Neural progenitor cell (in vitro differentiated cells): Measurements from ENCODE around the gene TRAF5. TPM values are rescaled to one million over a fixed set of nuclear protein-coding genes. Genes with fewer than 3 reads are reported as not detected.
"Not testable (repeated sequence)": the region's sequence is repeated elsewhere in the genome, so short reads cannot be mapped to it uniquely, and the experiment has no call there.

ENCODE experiments used
- DNase-seq: peaks from one replicate; pipeline ENCODE4 v3.0.0-alpha.2; 2016; ENCODE audit warnings: low spot score
- H2AFZ ChIP-seq: fragments of 200-600 bp; sonication (generic); replicated peaks from 2 replicates; pipeline ENCODE4 v1.6.1; 2016; ENCODE audit warnings: antibody characterized with exemption
- H3F3A ChIP-seq: fragments of 200-600 bp; sonication (generic); 2 replicates; pipeline ENCODE4 v1.6.1; 2016; ENCODE audit warnings: antibody characterized with exemption, low read depth
- H3K27ac ChIP-seq: fragments of 200-600 bp; sonication (generic); 2 replicates; pipeline ENCODE4 v1.5.1; 2016; ENCODE audit warnings: mild to moderate bottlenecking
- H3K27me3 ChIP-seq: fragments of 200-600 bp; sonication (generic); 2 replicates; pipeline ENCODE4 v1.6.1; 2016; ENCODE audit warnings: mild to moderate bottlenecking, moderate library complexity
- H3K36me3 ChIP-seq: fragments of 200-600 bp; sonication (generic); 2 replicates; pipeline ENCODE4 v1.5.1; 2016
- H3K4me1 ChIP-seq: fragments of 200-600 bp; sonication (generic); 2 replicates; pipeline ENCODE4 v1.6.1; 2016; ENCODE audit warnings: mixed run types
- H3K4me2 ChIP-seq: fragments of 200-600 bp; sonication (generic); 2 replicates; pipeline ENCODE4 v1.6.1; 2016
- H3K4me3 ChIP-seq: fragments of 200-600 bp; sonication (generic); 2 replicates; pipeline ENCODE4 v1.5.1; 2016
- H3K79me2 ChIP-seq: fragments of 200-600 bp; sonication (generic); 2 replicates; pipeline ENCODE4 v1.6.1; 2016; ENCODE audit warnings: low read depth
- H3K9ac ChIP-seq: fragments of 200-600 bp; sonication (generic); 2 replicates; pipeline ENCODE4 v1.6.1; 2016
- H3K9me3 ChIP-seq: fragments of 200-600 bp; sonication (generic); 2 replicates; pipeline ENCODE4 v1.5.1; 2016; ENCODE audit warnings: low read depth
- H4K20me1 ChIP-seq: fragments of 200-600 bp; sonication (generic); 2 replicates; pipeline ENCODE4 v1.6.1; 2016; ENCODE audit warnings: low read depth
- H3K27ac Mint-ChIP-seq: 3 replicates; pipeline ENCODE4 v1.8.0; 2021; ENCODE audit warnings: mixed read lengths
- H3K27me3 Mint-ChIP-seq: 2 replicates; pipeline ENCODE4 v1.8.0; 2022; ENCODE audit warnings: low read depth, mild to moderate bottlenecking, inconsistent platforms, moderate library complexity, mixed read lengths; ENCODE audit not compliant: insufficient read depth
- H3K36me3 Mint-ChIP-seq: 3 replicates; pipeline ENCODE4 v1.8.0; 2021; ENCODE audit warnings: mixed read lengths
- H3K4me1 Mint-ChIP-seq: 3 replicates; pipeline ENCODE4 v1.8.0; 2021; ENCODE audit warnings: mixed read lengths
- H3K4me3 Mint-ChIP-seq: 3 replicates; pipeline ENCODE4 v1.8.0; 2021; ENCODE audit warnings: mild to moderate bottlenecking, moderate library complexity, mixed read lengths
- H3K9me3 Mint-ChIP-seq: 3 replicates; pipeline ENCODE4 v1.8.0; 2020; ENCODE audit warnings: mixed read lengths
- CTCF ChIP-seq: fragments of 200-600 bp; sonication (generic); IDR thresholded peaks from 2 replicates; pipeline ENCODE4 v1.5.1; 2017; ENCODE audit warnings: antibody characterized with exemption, mild to moderate bottlenecking
- EZH2 ChIP-seq: fragments of 200-600 bp; sonication (generic); IDR thresholded peaks from 2 replicates; pipeline ENCODE4 v1.6.1; 2017; ENCODE audit warnings: antibody characterized with exemption, mild to moderate bottlenecking, moderate library complexity
- EZH2phosphoT487 ChIP-seq: fragments of 200-600 bp; sonication (generic); IDR thresholded peaks from 2 replicates; pipeline ENCODE4 v1.6.1; 2017; ENCODE audit warnings: antibody characterized with exemption
- total RNA-seq: library from RNA; depleted of rRNA; stranded (reverse); fragments of >200 nt; gene quantifications from 2 replicates; pipeline ENCODE4 v1.2.3, GENCODE V29; 2015; ENCODE audit warnings: low replicate concordance

Gene TRAF5
- total RNA-seq, 1 donor from 2014 or later, result 36.0 TPM

- Histone ChIP-seq H3K27me3 (no peaks in the 10 kb centered on the region), H3K4me3 (no peak overlapping the region), H4K20me1 (peaks cover 3% of the 10 kb centered on the region), H3K36me3 (no peaks in the 10 kb centered on the region), H3K9ac (no peak overlapping the region), H3K79me2 (no peaks in the 10 kb centered on the region), H3K4me1 (peaks cover 9% of the 10 kb centered on the region), H3F3A (peaks cover 4% of the 10 kb centered on the region), H3K9me3 (no peaks in the 10 kb centered on the region), H2AFZ (no peak overlapping the region), H3K4me2 (no peak overlapping the region), H3K27ac (no peak overlapping the region)
- TF ChIP-seq EZH2phosphoT487 (no peak), EZH2 (no peak), CTCF (no peak)
- peaks cover 11% of the 10 kb centered on the region for H3K4me1 Mint-ChIP-seq
- peaks cover 6% of the 10 kb centered on the region for H3K36me3 Mint-ChIP-seq
- no peak for DNase-seq
- H3K27me3 Mint-ChIP-seq, result peaks cover 3% of the 10 kb centered on the region
- H3K9me3 Mint-ChIP-seq, result peaks cover 18% of the 10 kb centered on the region
- H3K27ac Mint-ChIP-seq, result no peak overlapping the region
- H3K4me3 Mint-ChIP-seq, result no peak overlapping the region
These were observed 23.1 kb downstream of the TRAF5 start for GRCh38 chr1:211349741-211350140.

DNA sequence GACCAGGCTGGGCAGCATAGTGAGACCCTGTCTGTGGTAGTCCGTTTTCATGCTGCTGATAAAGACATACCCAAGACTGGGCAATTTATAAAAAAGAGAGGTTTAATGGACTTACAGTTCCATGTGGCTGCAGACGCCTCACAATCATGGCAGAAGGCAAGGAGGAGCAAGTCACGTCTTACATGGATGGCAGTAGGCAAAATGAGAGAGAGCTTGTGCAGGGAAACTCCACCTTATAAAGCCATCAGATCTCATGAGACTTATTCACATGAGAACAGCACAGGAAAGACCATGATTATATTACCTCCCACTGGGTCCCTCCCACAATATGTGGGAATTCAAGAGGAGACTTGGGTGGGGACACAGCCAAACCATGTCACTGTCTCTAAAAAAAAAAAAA lies 25.4 kb downstream of the TRAF5 start:
- H3K79me2 ChIP-seq, H3K9me3 ChIP-seq, H3K36me3 Mint-ChIP-seq, DNase-seq, H3F3A ChIP-seq, H3K27me3 Mint-ChIP-seq, H3K4me2 ChIP-seq, H3K9ac ChIP-seq, H4K20me1 ChIP-seq, H3K36me3 ChIP-seq, H3K27me3 ChIP-seq, H3K4me3 ChIP-seq, H2AFZ ChIP-seq, H3K4me1 ChIP-seq, H3K4me3 Mint-ChIP-seq, H3K27ac ChIP-seq, H3K4me1 Mint-ChIP-seq, H3K27ac Mint-ChIP-seq: not testable (repeated sequence)
- peaks cover 18% of the 10 kb centered on the region for H3K9me3 Mint-ChIP-seq

GRCh38 chr1:211352465-211352864 lies 25.8 kb downstream of the TRAF5 start:
- H3K9me3 ChIP-seq, result no peaks in the 10 kb centered on the region
- H3K27me3 ChIP-seq, result no peaks in the 10 kb centered on the region
- DNase-seq, result no peak
- Mint-ChIP-seq H3K4me3 (no peak overlapping the region), H3K36me3 (peaks cover 6% of the 10 kb centered on the region), H3K4me1 (no peaks in the 10 kb centered on the region), H3K27ac (no peak overlapping the region), H3K9me3 (peaks cover 18% of the 10 kb centered on the region), H3K27me3 (peaks cover 3% of the 10 kb centered on the region)
- H3K4me2 ChIP-seq, result no peak overlapping the region
- H3K79me2 ChIP-seq, result no peaks in the 10 kb centered on the region
- H3K4me3 ChIP-seq, result no peak overlapping the region
- H4K20me1 ChIP-seq, result no peaks in the 10 kb centered on the region
- no peak overlapping the region for H3K9ac ChIP-seq
- no peak overlapping the region for H2AFZ ChIP-seq
- H3K36me3 ChIP-seq, result no peaks in the 10 kb centered on the region
- no peak for TF ChIP-seq EZH2phosphoT487
- TF ChIP-seq EZH2, result no peak
- no peak for TF ChIP-seq CTCF
- no peaks in the 10 kb centered on the region for H3K4me1 ChIP-seq
- no peaks in the 10 kb centered on the region for H3F3A ChIP-seq
- H3K27ac ChIP-seq, result no peak overlapping the region

DNA sequence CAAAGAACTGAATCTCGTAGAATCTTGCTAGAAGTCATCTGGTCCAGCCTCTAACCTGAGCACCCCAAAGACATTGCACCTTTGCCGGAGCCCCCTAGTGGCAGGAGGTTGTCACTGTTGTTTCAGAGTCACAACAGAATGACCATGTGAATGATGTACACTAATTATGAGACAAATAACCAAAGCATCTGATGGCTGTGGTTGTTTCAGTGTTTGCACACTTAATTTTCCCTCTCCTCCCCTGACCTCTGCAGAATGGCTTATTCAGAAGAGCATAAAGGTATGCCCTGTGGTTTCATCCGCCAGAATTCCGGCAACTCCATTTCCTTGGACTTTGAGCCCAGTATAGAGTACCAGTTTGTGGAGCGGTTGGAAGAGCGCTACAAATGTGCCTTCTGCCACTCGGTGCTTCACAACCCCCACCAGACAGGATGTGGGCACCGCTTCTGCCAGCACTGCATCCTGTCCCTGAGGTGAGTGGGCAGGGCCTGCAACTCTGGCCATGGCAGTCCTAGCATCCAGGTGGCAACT lies 26.4 kb downstream of the TRAF5 start:
- no peak overlapping the region for H2AFZ ChIP-seq
- H3K4me1 ChIP-seq, result no peaks in the 10 kb centered on the region
- Mint-ChIP-seq H3K27ac (no peak overlapping the region), H3K4me3 (no peak overlapping the region), H3K4me1 (no peaks in the 10 kb centered on the region), H3K27me3 (peaks cover 3% of the 10 kb centered on the region), H3K9me3 (peaks cover 18% of the 10 kb centered on the region), H3K36me3 (peaks cover 6% of the 10 kb centered on the region)
- no peaks in the 10 kb centered on the region for H3K27me3 ChIP-seq
- no peak overlapping the region for H3K4me2 ChIP-seq
- H4K20me1 ChIP-seq, result no peaks in the 10 kb centered on the region
- H3F3A ChIP-seq, result no peaks in the 10 kb centered on the region
- no peaks in the 10 kb centered on the region for H3K79me2 ChIP-seq
- TF ChIP-seq CTCF (peak; percentile 73), EZH2 (no peak), EZH2phosphoT487 (no peak)
- no peaks in the 10 kb centered on the region for H3K36me3 ChIP-seq
- DNase-seq, result peak; percentile 39
- H3K27ac ChIP-seq, result no peak overlapping the region
- no peak overlapping the region for H3K4me3 ChIP-seq
- H3K9ac ChIP-seq, result no peak overlapping the region
- no peaks in the 10 kb centered on the region for H3K9me3 ChIP-seq
